Measurements from ENCODE around the gene SLC7A7. TPM values are rescaled to one million over a fixed set of nuclear protein-coding genes. Genes with fewer than 3 reads are reported as not detected.

Gene SLC7A7
- total and polyA plus RNA-seq, 2 of the 13 experiments (the other 11 are each of a cell fraction or from before 2014, with no cell fraction given): 0.13 to 0.63 TPM

GRCh38 chr14:22837114-22837749, 22.0 kb upstream of the SLC7A7 start (continued):
- no peak for TF ChIP-seq FOSL1 (CRISPR knock-in tag; IDR thresholded peaks at IDR 0.05; ENCODE audit: borderline replicate concordance)
- TF ChIP-seq YEATS2 (CRISPR knock-in tag; IDR thresholded peaks at IDR 0.05; ENCODE audit: borderline replicate concordance): peak; percentile 62; the same call in 1 of the 2 replicates
- TF ChIP-seq DPF2 (CRISPR knock-in tag; IDR thresholded peaks at IDR 0.05; ENCODE audit: borderline replicate concordance, low read depth): no peak
- TF ChIP-seq EZH2 (conservative IDR thresholded peaks at IDR 0.05; ENCODE audit: low read depth, low read length): no peak
- peak; percentile 84; the same call in 1 of the 2 replicates for TF ChIP-seq SMAD1 (CRISPR knock-in tag; IDR thresholded peaks at IDR 0.05; ENCODE audit: borderline replicate concordance, low read depth)
- TF ChIP-seq JUND (CRISPR knock-in tag; IDR thresholded peaks at IDR 0.05): no peak
- TF ChIP-seq KAT2B (IDR thresholded peaks at IDR 0.05; ENCODE audit: borderline replicate concordance, low read depth, low read length): no peak
- peak; percentile 63 for TF ChIP-seq ZNF143 (CRISPR knock-in tag; IDR thresholded peaks at IDR 0.05)
- no peak for TF ChIP-seq ZNF775 (CRISPR knock-in tag; IDR thresholded peaks at IDR 0.05; ENCODE audit: borderline replicate concordance)
- TF ChIP-seq RXRA (CRISPR knock-in tag; IDR thresholded peaks at IDR 0.05): no peak
- TF ChIP-seq ZNF879 (CRISPR knock-in tag; IDR thresholded peaks at IDR 0.05): no peak; the same call in 1 of the 2 replicates
- peak; percentile 90 for TF ChIP-seq ZNF891 (CRISPR knock-in tag; IDR thresholded peaks at IDR 0.05)
- TF ChIP-seq HNF4G (IDR thresholded peaks at IDR 0.05; ENCODE audit: borderline replicate concordance, low read depth, low read length): no peak
- TF ChIP-seq HNF4G (CRISPR knock-in tag; IDR thresholded peaks at IDR 0.05; ENCODE audit: borderline replicate concordance, low read depth): no peak
- TF ChIP-seq EP300 (IDR thresholded peaks at IDR 0.05; ENCODE audit: low read depth in 2 of 2, low read length in 2 of 2): no peak
- TF ChIP-seq EP300 (CRISPR knock-in tag; IDR thresholded peaks at IDR 0.05; ENCODE audit: borderline replicate concordance): no peak; the same call in 1 of the 2 replicates
- no peak for TF ChIP-seq ZBTB2 (CRISPR knock-in tag; IDR thresholded peaks at IDR 0.05; ENCODE audit: low read depth)
- TF ChIP-seq CENPBD1 (CRISPR knock-in tag; IDR thresholded peaks at IDR 0.05; ENCODE audit: borderline replicate concordance, low read depth): no peak
- TF ChIP-seq ZNF292 (CRISPR knock-in tag; IDR thresholded peaks at IDR 0.05; ENCODE audit: borderline replicate concordance, low read depth): no peak
- 0 out of 2 replicates have a peak, but pooled peaks have one; percentile 70 for TF ChIP-seq MTF1 (CRISPR knock-in tag; IDR thresholded peaks at IDR 0.05)
- TF ChIP-seq ZNF101 (CRISPR knock-in tag; IDR thresholded peaks at IDR 0.05; ENCODE audit: borderline replicate concordance, low read depth): 0 out of 2 replicates have a peak, but pooled peaks have one; percentile 70
- TF ChIP-seq ZNF713 (CRISPR knock-in tag; IDR thresholded peaks at IDR 0.05): no peak
- TF ChIP-seq ZFP36L1 (CRISPR knock-in tag; IDR thresholded peaks at IDR 0.05): no peak
- TF ChIP-seq, protein P1, sequence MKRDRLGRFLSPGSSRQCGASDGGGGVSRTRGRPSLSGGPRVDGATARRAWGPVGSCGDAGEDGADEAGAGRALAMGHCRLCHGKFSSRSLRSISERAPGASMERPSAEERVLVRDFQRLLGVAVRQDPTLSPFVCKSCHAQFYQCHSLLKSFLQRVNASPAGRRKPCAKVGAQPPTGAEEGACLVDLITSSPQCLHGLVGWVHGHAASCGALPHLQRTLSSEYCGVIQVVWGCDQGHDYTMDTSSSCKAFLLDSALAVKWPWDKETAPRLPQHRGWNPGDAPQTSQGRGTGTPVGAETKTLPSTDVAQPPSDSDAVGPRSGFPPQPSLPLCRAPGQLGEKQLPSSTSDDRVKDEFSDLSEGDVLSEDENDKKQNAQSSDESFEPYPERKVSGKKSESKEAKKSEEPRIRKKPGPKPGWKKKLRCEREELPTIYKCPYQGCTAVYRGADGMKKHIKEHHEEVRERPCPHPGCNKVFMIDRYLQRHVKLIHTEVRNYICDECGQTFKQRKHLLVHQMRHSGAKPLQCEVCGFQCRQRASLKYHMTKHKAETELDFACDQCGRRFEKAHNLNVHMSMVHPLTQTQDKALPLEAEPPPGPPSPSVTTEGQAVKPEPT (CRISPR knock-in tag; IDR thresholded peaks at IDR 0.05; ENCODE audit: low read depth): no peak; the same call in 1 of the 2 replicates
- TF ChIP-seq CCAR2 (optimal IDR thresholded peaks at IDR 0.05; ENCODE audit: low read depth, low read length): no peak
- no peak for TF ChIP-seq PBX3 (CRISPR knock-in tag; IDR thresholded peaks at IDR 0.05; ENCODE audit: borderline replicate concordance)

Measured in HepG2 (cell line).